ENCODE measurements around the gene NUTF2.

The NUTF2 gene

DNA sequence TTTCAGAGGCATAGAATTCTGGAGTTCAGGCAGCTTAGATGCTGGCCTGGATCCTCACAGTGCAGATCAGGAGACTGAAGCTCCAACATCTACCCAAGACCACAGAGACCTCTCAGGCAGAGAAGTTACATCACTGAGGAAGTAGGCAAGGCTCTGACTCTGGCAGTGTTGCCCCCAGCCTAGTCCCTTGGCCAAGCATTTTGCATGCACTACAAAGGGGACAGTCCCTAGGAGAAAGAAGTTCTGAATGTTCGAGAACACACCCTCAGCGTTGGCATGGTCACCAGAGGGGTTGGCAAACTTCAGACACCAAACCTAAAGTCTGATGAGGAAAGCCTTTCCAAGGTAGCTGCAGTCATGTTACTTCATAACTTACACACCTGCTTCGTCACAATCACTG lies 42.8 kb upstream of the NUTF2 start:
- WGBS: 100% methylated on average over 2 of the region's 3 CpGs
- Histone ChIP-seq H2AFZ (ENCODE audit: low read depth, low read length) (no peak overlapping the region), H2AK5ac (ENCODE audit: low read length, severe bottlenecking) (no peak overlapping the region)

DNA sequence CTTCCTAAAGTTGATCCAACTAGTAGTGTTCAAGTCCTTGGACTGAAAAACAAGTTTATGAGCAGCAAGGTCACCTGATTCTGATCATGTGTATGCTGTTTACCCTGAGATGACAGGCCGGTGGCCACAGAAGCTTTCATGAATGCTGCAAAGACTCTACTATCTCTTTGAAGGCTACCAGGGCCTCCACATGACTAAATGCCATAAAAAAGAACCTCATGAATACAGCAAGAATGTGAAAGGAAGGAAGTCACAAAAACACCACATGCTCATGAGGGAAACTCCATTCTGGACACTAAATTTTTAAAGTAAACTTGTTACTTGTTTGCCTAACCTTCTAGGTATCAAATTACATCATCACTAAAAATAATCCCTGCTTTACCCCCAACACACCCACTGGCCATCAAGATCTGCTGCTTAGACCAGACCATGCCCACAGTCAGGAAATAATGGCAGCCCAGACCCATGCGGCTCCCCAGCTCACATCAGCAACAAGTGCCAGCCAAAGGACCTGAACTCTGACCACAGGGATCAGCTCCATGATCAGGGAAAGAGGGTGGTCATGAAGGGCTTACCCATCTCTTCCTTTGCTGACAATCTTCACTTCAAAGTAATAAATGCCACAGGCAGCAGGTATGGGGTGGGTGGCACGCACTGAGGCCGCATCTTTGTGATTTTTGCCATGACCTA lies 41.7 kb upstream of the NUTF2 start:
- H2BK5ac ChIP-seq (ENCODE audit: low read depth, low read length, poor library complexity, severe bottlenecking): no peak overlapping the region
- peaks cover 22% of the 10 kb centered on the region for H3K79me1 ChIP-seq (replicated peaks; ENCODE audit: low read length, poor library complexity, severe bottlenecking)
- H2AK5ac ChIP-seq (ENCODE audit: low read length, severe bottlenecking): no peak overlapping the region
- no peak overlapping the region for H2BK12ac ChIP-seq (ENCODE audit: low read length in 2 of 2)
- no peaks in the 10 kb centered on the region for H3K27me3 ChIP-seq (ENCODE audit: control insufficient read depth in 1 of 2, insufficient read depth in 1 of 2, low read length in 2 of 2)
- peaks cover 14% of the 10 kb centered on the region for H3K4me1 ChIP-seq (ENCODE audit: control insufficient read depth, insufficient read depth, low read depth, low read length)
- WGBS: 79% methylated on average over 4 of the region's 4 CpGs
- H3K18ac ChIP-seq (ENCODE audit: low read depth in 1 of 2, low read length in 2 of 2): no peak overlapping the region
- no peak overlapping the region for H3K27ac ChIP-seq (ENCODE audit: low read length, poor library complexity, severe bottlenecking)
- no peak overlapping the region for H2BK120ac ChIP-seq (ENCODE audit: low read depth, low read length)
- H3K9ac ChIP-seq (ENCODE audit: low read length): peak overlapping the region; percentile 95
- H3K23ac ChIP-seq (ENCODE audit: low read length in 2 of 2): no peak overlapping the region
- H4K91ac ChIP-seq (ENCODE audit: low read length): no peak overlapping the region
- H3K4me2 ChIP-seq (ENCODE audit: low read length, poor library complexity, severe bottlenecking): peak overlapping the region; percentile 94
- H4K8ac ChIP-seq (ENCODE audit: low read length): no peak overlapping the region
- no peaks in the 10 kb centered on the region for H3K9me3 ChIP-seq (ENCODE audit: control insufficient read depth, low read length)
- peak overlapping the region in 1 of 2 experiments; percentile 100 for H3K4me3 ChIP-seq (ENCODE audit: insufficient read depth in 1 of 2, low read depth in 1 of 2, low read length in 2 of 2)
- peaks cover 26% of the 10 kb centered on the region in 2 experiments for H3K36me3 ChIP-seq (ENCODE audit: control insufficient read depth in 1 of 2, insufficient read depth in 2 of 2, low read depth in 1 of 2, low read length in 2 of 2)
- no peak overlapping the region for H2BK15ac ChIP-seq (ENCODE audit: low read depth, poor library complexity, severe bottlenecking)
- no peak overlapping the region for H3K4ac ChIP-seq (ENCODE audit: low read depth in 1 of 2, low read length in 2 of 2)
- H2AFZ ChIP-seq (ENCODE audit: low read depth, low read length): no peak overlapping the region
- H3K14ac ChIP-seq (ENCODE audit: low read length in 2 of 2): no peak overlapping the region
- peak; percentile 64 for DNase-seq

More for the DNA sequence above, 42.8 kb upstream of the NUTF2 start:
- DNase-seq: no peak
- Histone ChIP-seq H4K91ac (ENCODE audit: low read length) (no peak overlapping the region), H3K18ac (ENCODE audit: low read depth in 1 of 2, low read length in 2 of 2) (no peak overlapping the region), H3K23ac (ENCODE audit: low read length in 2 of 2) (no peak overlapping the region), H3K14ac (ENCODE audit: low read length in 2 of 2) (no peak overlapping the region), H2BK15ac (ENCODE audit: low read depth, poor library complexity, severe bottlenecking) (no peak overlapping the region), H3K9me3 (ENCODE audit: control insufficient read depth, low read length) (no peaks in the 10 kb centered on the region), H3K4me3 (ENCODE audit: insufficient read depth in 1 of 2, low read depth in 1 of 2, low read length in 2 of 2) (no peak overlapping the region), H2BK12ac (ENCODE audit: low read length in 2 of 2) (no peak overlapping the region), H3K4me1 (ENCODE audit: control insufficient read depth, insufficient read depth, low read depth, low read length) (peaks cover 14% of the 10 kb centered on the region), H3K27ac (ENCODE audit: low read length, poor library complexity, severe bottlenecking) (no peak overlapping the region), H2BK120ac (ENCODE audit: low read depth, low read length) (no peak overlapping the region), H3K27me3 (ENCODE audit: control insufficient read depth in 1 of 2, insufficient read depth in 1 of 2, low read length in 2 of 2) (no peaks in the 10 kb centered on the region), H4K8ac (ENCODE audit: low read length) (no peak overlapping the region), H2BK5ac (ENCODE audit: low read depth, low read length, poor library complexity, severe bottlenecking) (no peak overlapping the region), H3K9ac (ENCODE audit: low read length) (no peak overlapping the region), H3K79me1 (replicated peaks; ENCODE audit: low read length, poor library complexity, severe bottlenecking) (peaks cover 23% of the 10 kb centered on the region), H3K36me3 (ENCODE audit: control insufficient read depth in 1 of 2, insufficient read depth in 2 of 2, low read depth in 1 of 2, low read length in 2 of 2) (peaks cover 26% of the 10 kb centered on the region in 2 experiments), H3K4me2 (ENCODE audit: low read length, poor library complexity, severe bottlenecking) (no peak overlapping the region), H3K4ac (ENCODE audit: low read depth in 1 of 2, low read length in 2 of 2) (no peak overlapping the region)

DNA sequence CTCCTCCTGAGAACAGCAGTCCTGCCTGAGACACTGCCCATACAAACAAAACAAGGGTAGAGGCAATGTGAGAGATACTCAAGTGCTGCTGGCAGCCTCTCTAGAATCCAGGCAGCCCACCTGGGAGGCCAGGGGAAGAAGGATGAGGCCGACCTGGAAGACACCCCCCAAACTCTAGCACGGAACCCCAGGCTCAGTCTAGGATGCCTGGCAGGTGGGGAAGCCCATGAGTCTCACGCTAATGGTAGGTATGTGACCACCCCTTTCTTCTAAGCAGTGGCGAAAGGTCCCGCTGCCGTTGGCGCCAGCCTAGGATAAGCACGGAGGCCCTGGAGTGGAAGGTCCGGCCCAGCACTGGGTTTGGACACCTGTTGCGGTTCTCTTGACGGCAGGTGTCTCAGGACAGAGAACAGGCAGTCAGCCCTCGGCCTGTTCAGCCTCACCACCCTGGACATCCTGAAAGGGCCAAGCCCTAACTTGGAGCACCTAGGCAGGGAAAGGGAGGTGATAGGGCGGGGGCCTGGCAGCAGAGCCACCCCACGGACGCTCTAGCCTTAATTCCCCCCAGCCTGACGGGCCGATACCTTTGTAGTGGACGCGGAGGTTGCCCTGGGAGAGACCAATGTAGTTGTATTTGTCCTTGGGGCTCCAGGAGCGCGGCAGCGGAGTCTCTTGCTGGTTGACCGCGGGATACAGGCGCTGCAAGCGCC lies 40.9 kb upstream of the NUTF2 start:
- Histone ChIP-seq H4K8ac (ENCODE audit: low read length) (peak overlapping the region; percentile 92), H3K18ac (ENCODE audit: low read depth in 1 of 2, low read length in 2 of 2) (peak overlapping the region in 1 of 2 experiments; percentile 16), H4K91ac (ENCODE audit: low read length) (no peak overlapping the region), H3K14ac (ENCODE audit: low read length in 2 of 2) (peak overlapping the region in 1 of 2 experiments; percentile 3), H3K4ac (ENCODE audit: low read depth in 1 of 2, low read length in 2 of 2) (peak overlapping the region; percentile 35 to 84), H3K36me3 (ENCODE audit: control insufficient read depth in 1 of 2, insufficient read depth in 2 of 2, low read depth in 1 of 2, low read length in 2 of 2) (peaks cover 18 to 26% of the 10 kb centered on the region in 2 experiments), H2AFZ (ENCODE audit: low read depth, low read length) (peak overlapping the region; percentile 84), H2BK5ac (ENCODE audit: low read depth, low read length, poor library complexity, severe bottlenecking) (no peak overlapping the region), H3K4me2 (ENCODE audit: low read length, poor library complexity, severe bottlenecking) (peak overlapping the region; percentile 94), H2BK120ac (ENCODE audit: low read depth, low read length) (no peak overlapping the region), H3K4me3 (ENCODE audit: insufficient read depth in 1 of 2, low read depth in 1 of 2, low read length in 2 of 2) (peak overlapping the region; percentile 86 to 100), H3K4me1 (ENCODE audit: control insufficient read depth, insufficient read depth, low read depth, low read length) (peaks cover 13% of the 10 kb centered on the region), H3K23ac (ENCODE audit: low read length in 2 of 2) (peak overlapping the region in 1 of 2 experiments; percentile 20), H2BK15ac (ENCODE audit: low read depth, poor library complexity, severe bottlenecking) (no peak overlapping the region), H3K79me1 (replicated peaks; ENCODE audit: low read length, poor library complexity, severe bottlenecking) (peaks cover 14% of the 10 kb centered on the region), H3K9ac (ENCODE audit: low read length) (peak overlapping the region; percentile 95), H3K27ac (ENCODE audit: low read length, poor library complexity, severe bottlenecking) (no peak overlapping the region), H3K9me3 (ENCODE audit: control insufficient read depth, low read length) (no peaks in the 10 kb centered on the region), H3K27me3 (ENCODE audit: control insufficient read depth in 1 of 2, insufficient read depth in 1 of 2, low read length in 2 of 2) (no peaks in the 10 kb centered on the region), H2AK5ac (ENCODE audit: low read length, severe bottlenecking) (no peak overlapping the region), H2BK12ac (ENCODE audit: low read length in 2 of 2) (no peak overlapping the region)
- under 1% methylated on average over 26 of the region's 26 CpGs for WGBS
- peak; percentile 19 for DNase-seq
